WTC11 (cell line): ENCODE results near the gene PRRC2C. TPM values are rescaled to one million over a fixed set of nuclear protein-coding genes. Genes with fewer than 3 reads are reported as not detected.

Experiments used
- ATAC-seq: fragments of 200-7000 bp; cut with Tn5 transposase; 2 replicates; pipeline ENCODE4 v1.10.0; 2021; ENCODE audit warnings: mild to moderate bottlenecking, moderate library complexity
- CTCF ChIA-PET: fragments of 300-600 bp; sonication (Branson Sonifier 250); formaldehyde crosslinking; loops from one replicate; lab custom pipeline; 2021; ENCODE audit warnings: antibody characterized with exemption; lab: Charles Lee
- POLR2A ChIA-PET: fragments of 350-600 bp; sonication (Branson Sonifier 250); formaldehyde crosslinking; loops from one replicate; lab custom pipeline; 2021; ENCODE audit warnings: antibody characterized with exemption; lab: Charles Lee
- DNase-seq: peaks from one replicate; pipeline ENCODE4 v3.0.0; 2021; ENCODE audit warnings: low spot score
- H3K27ac Mint-ChIP-seq: 2 replicates; pipeline ENCODE4 v1.8.0; 2021; ENCODE audit warnings: mixed read lengths
- H3K27me3 Mint-ChIP-seq: 2 replicates; pipeline ENCODE4 v1.8.0; 2021; ENCODE audit warnings: low read depth, mild to moderate bottlenecking, moderate library complexity, mixed read lengths
- H3K36me3 Mint-ChIP-seq: 2 replicates; pipeline ENCODE4 v1.8.0; 2021; ENCODE audit warnings: mixed read lengths
- H3K4me1 Mint-ChIP-seq: 2 replicates; pipeline ENCODE4 v1.8.0; 2022; ENCODE audit warnings: mixed read lengths
- H3K4me3 Mint-ChIP-seq: 2 replicates; pipeline ENCODE4 v1.8.0; 2021; ENCODE audit warnings: mild to moderate bottlenecking, moderate library complexity, mixed read lengths
- H3K9me3 Mint-ChIP-seq: 2 replicates; pipeline ENCODE4 v1.8.0; 2021; ENCODE audit warnings: mixed read lengths
- AR ChIP-seq: fragments of 250-450 bp; sonication (Bioruptor Pico); IDR thresholded peaks from 2 replicates; pipeline ENCODE4 v1.9.0; 2021; ENCODE audit warnings: mild to moderate bottlenecking
- FOXK1 ChIP-seq: sonication (generic); formaldehyde crosslinking; IDR thresholded peaks from 2 replicates; pipeline ENCODE4 v1.8.0; 2022; ENCODE audit warnings: mild to moderate bottlenecking, moderate library complexity, missing genetic modification reagents
- JUN ChIP-seq: sonication (generic); formaldehyde crosslinking; IDR thresholded peaks from 2 replicates; pipeline ENCODE4 v1.8.0; 2023; ENCODE audit warnings: mild to moderate bottlenecking, missing genetic modification reagents
- NFATC4 ChIP-seq: fragments of 250-450 bp; sonication (Bioruptor Pico); IDR thresholded peaks from 2 replicates; pipeline ENCODE4 v1.9.0; 2021; ENCODE audit warnings: mild to moderate bottlenecking
- PRDM15 ChIP-seq: sonication (generic); formaldehyde crosslinking; IDR thresholded peaks from 2 replicates; pipeline ENCODE4 v1.8.0; 2022; ENCODE audit warnings: missing genetic modification reagents
- ZNF425 ChIP-seq: fragments of 250-450 bp; sonication (Bioruptor Pico); conservative IDR thresholded peaks from 2 replicates; pipeline ENCODE4 v1.9.0; 2021; ENCODE audit warnings: mild to moderate bottlenecking
- ZNF532 ChIP-seq: fragments of 250-450 bp; sonication (Bioruptor Pico); IDR thresholded peaks from 2 replicates; pipeline ENCODE4 v1.9.0; 2021; ENCODE audit warnings: mild to moderate bottlenecking, borderline replicate concordance
- ZNF671 ChIP-seq: fragments of 250-450 bp; sonication (Bioruptor Pico); IDR thresholded peaks from 2 replicates; pipeline ENCODE4 v1.8.0; 2021; ENCODE audit warnings: mild to moderate bottlenecking
- total RNA-seq: library from RNA; stranded (reverse); gene quantifications from 3 replicates; pipeline ENCODE4 v1.2.3, GENCODE V29; 2021
- TF ChIP-seq, protein P1 (sequence below): sonication (generic); formaldehyde crosslinking; IDR thresholded peaks from 2 replicates; pipeline ENCODE4 v1.8.1; 2022; ENCODE audit warnings: low read depth, mild to moderate bottlenecking, moderate library complexity, missing genetic modification reagents, borderline replicate concordance

PRRC2C gene
- total RNA-seq, 1 experiment from 2014 or later = 236 TPM

GRCh38 chr1:171590022-171590421 lies 104.7 kb downstream of the PRRC2C start (continued):
- TF ChIP-seq ZNF425 (no peak), ZNF532 (no peak), PRDM15 (no peak), NFATC4 (CRISPR knock-in tag) (no peak), FOXK1 (CRISPR knock-in tag) (no peak), ZNF671 (no peak)
- TF ChIP-seq, protein P1, sequence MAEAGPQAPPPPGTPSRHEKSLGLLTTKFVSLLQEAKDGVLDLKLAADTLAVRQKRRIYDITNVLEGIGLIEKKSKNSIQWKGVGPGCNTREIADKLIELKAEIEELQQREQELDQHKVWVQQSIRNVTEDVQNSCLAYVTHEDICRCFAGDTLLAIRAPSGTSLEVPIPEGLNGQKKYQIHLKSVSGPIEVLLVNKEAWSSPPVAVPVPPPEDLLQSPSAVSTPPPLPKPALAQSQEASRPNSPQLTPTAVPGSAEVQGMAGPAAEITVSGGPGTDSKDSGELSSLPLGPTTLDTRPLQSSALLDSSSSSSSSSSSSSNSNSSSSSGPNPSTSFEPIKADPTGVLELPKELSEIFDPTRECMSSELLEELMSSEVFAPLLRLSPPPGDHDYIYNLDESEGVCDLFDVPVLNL = no peak

DNA sequence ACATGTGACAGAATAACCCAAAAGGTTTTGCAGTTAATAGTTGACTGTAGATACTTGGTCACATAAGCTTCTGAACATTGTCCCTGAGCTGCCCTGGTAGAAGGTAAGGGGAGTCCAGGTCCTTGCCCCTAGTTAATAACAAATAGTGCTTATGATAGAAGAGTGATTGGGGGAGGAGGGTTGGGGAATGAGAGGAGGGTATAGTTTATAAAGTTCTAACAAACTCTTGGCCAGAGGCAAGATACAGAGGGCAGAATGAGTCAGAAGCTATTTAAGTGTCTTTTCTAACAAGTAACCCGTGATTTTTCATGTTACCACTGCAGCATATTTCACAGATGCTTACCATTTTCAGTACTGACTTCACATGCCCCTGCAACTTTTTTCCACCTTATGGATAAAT lies 110.0 kb downstream of the PRRC2C start:
- ATAC-seq = no peak
- Mint-ChIP-seq H3K4me1 (peaks cover 7% of the 10 kb centered on the region), H3K9me3 (no peaks in the 10 kb centered on the region), H3K4me3 (no peak overlapping the region), H3K27me3 (no peaks in the 10 kb centered on the region), H3K36me3 (peaks cover 29% of the 10 kb centered on the region), H3K27ac (no peak overlapping the region)
- ChIA-PET POLR2A (no interaction called here), CTCF (no interaction called here)
- no peak for DNase-seq
- TF ChIP-seq JUN (CRISPR knock-in tag) = no peak
- TF ChIP-seq AR (CRISPR knock-in tag) = 0 out of 2 replicates have a peak, but pooled peaks have one; percentile 27
